Pulmonary artery endothelial cell (primary cell): ENCODE results near the gene CDK12. TPM values are rescaled to one million over a fixed set of nuclear protein-coding genes. Genes with fewer than 3 reads are reported as not detected.
"Not testable (repeated sequence)": the region's sequence is repeated elsewhere in the genome, so short reads cannot be mapped to it uniquely, and the experiment has no call there.

Experiments
- DNase-seq: peaks from one replicate; pipeline ENCODE4 v3.0.0-alpha.2; 2011; ENCODE audit warnings: low read depth, low spot score
- total RNA-seq: library from RNA; depleted of rRNA; stranded (reverse); fragments of >200 nt; gene quantifications from 2 replicates; pipeline ENCODE4 v1.2.3, GENCODE V29; 2014

The CDK12 gene
- total RNA-seq, 1 donor from 2014 or later, result 22.2 TPM

- not testable (repeated sequence) for DNase-seq
These were observed 35.6 kb downstream of the CDK12 start for GRCh38 chr17:39496921-39497320.

- DNase-seq, result no peak
These were observed 46.2 kb downstream of the CDK12 start for GRCh38 chr17:39507511-39507910.

- DNase-seq, result no peak
These were observed 47.7 kb downstream of the CDK12 start for GRCh38 chr17:39508987-39509386.

GRCh38 chr17:39513309-39513708 is 52.0 kb downstream of the CDK12 start:
- DNase-seq, result no peak

- DNase-seq, result no peak
These were observed 52.6 kb downstream of the CDK12 start for GRCh38 chr17:39513915-39514314.

GRCh38 chr17:39517224-39517623 is 55.9 kb downstream of the CDK12 start:
- peak; percentile 78 for DNase-seq

GRCh38 chr17:39525801-39526506 is 64.7 kb downstream of the CDK12 start:
- DNase-seq, result no peak

GRCh38 chr17:39527220-39527813 is 66.0 kb downstream of the CDK12 start:
- DNase-seq, result no peak

GRCh38 chr17:39529455-39529854 is 68.2 kb downstream of the CDK12 start:
- DNase-seq, result peak; percentile 24

GRCh38 chr17:39530513-39530912 is 69.2 kb downstream of the CDK12 start:
- no peak for DNase-seq

GRCh38 chr17:39531252-39531651 is 70.0 kb downstream of the CDK12 start:
- no peak for DNase-seq

- DNase-seq, result no peak
These were observed 72.6 kb downstream of the CDK12 start for GRCh38 chr17:39533891-39534290.

- DNase-seq, result no peak
These were observed 73.6 kb downstream of the CDK12 start for GRCh38 chr17:39534768-39535405.

GRCh38 chr17:39536468-39536867 is 75.2 kb downstream of the CDK12 start:
- DNase-seq, result no peak

- DNase-seq, result not testable (repeated sequence)
These were observed 76.1 kb downstream of the CDK12 start for GRCh38 chr17:39537364-39537763.

- DNase-seq, result no peak
These were observed 77.6 kb downstream of the CDK12 start for GRCh38 chr17:39538866-39539265.

- no peak for DNase-seq
These were observed 79.3 kb downstream of the CDK12 start for GRCh38 chr17:39540611-39541010.

GRCh38 chr17:39541652-39542051 is 80.4 kb downstream of the CDK12 start:
- DNase-seq, result peak; percentile 54

- no peak for DNase-seq
These were observed 81.9 kb downstream of the CDK12 start for GRCh38 chr17:39543176-39543575.

- DNase-seq, result no peak
These were observed 82.4 kb downstream of the CDK12 start for GRCh38 chr17:39543664-39544063.

GRCh38 chr17:39544361-39544760 is 83.1 kb downstream of the CDK12 start:
- DNase-seq, result not testable (repeated sequence)

GRCh38 chr17:39547713-39548478 is 86.6 kb downstream of the CDK12 start:
- no peak for DNase-seq
